Stimulated activated CD4-positive, alpha-beta T cell treated with anti-CD3 and anti-CD28 coated beads, Interleukin-12 subunit alpha, Interleukin-12 subunit beta, amount 100 ng/mL, for 48 hours (primary cell): ENCODE measurements around the gene ALG13.
A peak's percentile ranks its signal among the peaks of the same experiment; 100 is the strongest.
"Not testable (repeated sequence)": the region's sequence is repeated elsewhere in the genome, so short reads cannot be mapped to it uniquely, and the experiment has no call there.

Source experiments
- DNase-seq, 3 donors: peaks; one replicate each; pipeline ENCODE4 v3.0.0-alpha.2; 2020; ENCODE audit warnings: low read depth in 2 of 3, low spot score in 1 of 3

ALG13 gene

GRCh38 chrX:111680988-111681779 lies at the start of gene ALG13:
Gene ALG13 (plus strand): TSS chrX:111681170. CDS start chrX:111681219, 49 bp downstream.
- peak; percentile 76 to 78 (median 78) for DNase-seq

GRCh38 chrX:111634823-111635729 lies 45.9 kb upstream of the ALG13 start:
- no peak for DNase-seq

- DNase-seq, result no peak
Observed at GRCh38 chrX:111641969-111642368, 39.0 kb upstream of the ALG13 start.

- DNase-seq, result not testable (repeated sequence)
Observed at GRCh38 chrX:111645165-111645564, 35.8 kb upstream of the ALG13 start.

- DNase-seq, result no peak
Observed at GRCh38 chrX:111645607-111646006, 35.4 kb upstream of the ALG13 start.

- no peak for DNase-seq
Observed at GRCh38 chrX:111646515-111646914, 34.5 kb upstream of the ALG13 start.

GRCh38 chrX:111648802-111649201 lies 32.2 kb upstream of the ALG13 start:
- DNase-seq, result no peak

- no peak for DNase-seq
Observed at GRCh38 chrX:111649638-111650037, 31.3 kb upstream of the ALG13 start.

- no peak for DNase-seq
Observed at GRCh38 chrX:111650845-111651244, 30.1 kb upstream of the ALG13 start.

GRCh38 chrX:111652719-111653118 lies 28.3 kb upstream of the ALG13 start:
- no peak for DNase-seq

- no peak for DNase-seq
Observed at GRCh38 chrX:111661241-111661640, 19.7 kb upstream of the ALG13 start.

GRCh38 chrX:111662292-111662691 lies 18.7 kb upstream of the ALG13 start:
- DNase-seq, result no peak

- DNase-seq, result no peak
Observed at GRCh38 chrX:111671668-111672067, 9.3 kb upstream of the ALG13 start.

GRCh38 chrX:111687305-111687704 lies 6.3 kb downstream of the ALG13 start:
- DNase-seq, result no peak

GRCh38 chrX:111695297-111695880 lies 14.4 kb downstream of the ALG13 start:
- DNase-seq, result no peak

GRCh38 chrX:111719426-111720210 lies 38.6 kb downstream of the ALG13 start:
- DNase-seq, result no peak

- no peak for DNase-seq
Observed at GRCh38 chrX:111728096-111728495, 47.1 kb downstream of the ALG13 start.

- DNase-seq, result no peak
Observed at GRCh38 chrX:111731351-111731750, 50.4 kb downstream of the ALG13 start.

GRCh38 chrX:111736571-111736970 lies 55.6 kb downstream of the ALG13 start:
- DNase-seq, result no peak

- DNase-seq, result no peak
Observed at GRCh38 chrX:111742018-111742417, 61.0 kb downstream of the ALG13 start.

GRCh38 chrX:111743316-111743715 lies 62.3 kb downstream of the ALG13 start:
- DNase-seq, result no peak
